AG08396 (cell line): ENCODE results near the gene KCNA10.

Experiments
- DNase-seq: peaks from one replicate; pipeline ENCODE4 v3.0.0; 2012; ENCODE audit warnings: low spot score, mixed read lengths

The KCNA10 gene

DNA sequence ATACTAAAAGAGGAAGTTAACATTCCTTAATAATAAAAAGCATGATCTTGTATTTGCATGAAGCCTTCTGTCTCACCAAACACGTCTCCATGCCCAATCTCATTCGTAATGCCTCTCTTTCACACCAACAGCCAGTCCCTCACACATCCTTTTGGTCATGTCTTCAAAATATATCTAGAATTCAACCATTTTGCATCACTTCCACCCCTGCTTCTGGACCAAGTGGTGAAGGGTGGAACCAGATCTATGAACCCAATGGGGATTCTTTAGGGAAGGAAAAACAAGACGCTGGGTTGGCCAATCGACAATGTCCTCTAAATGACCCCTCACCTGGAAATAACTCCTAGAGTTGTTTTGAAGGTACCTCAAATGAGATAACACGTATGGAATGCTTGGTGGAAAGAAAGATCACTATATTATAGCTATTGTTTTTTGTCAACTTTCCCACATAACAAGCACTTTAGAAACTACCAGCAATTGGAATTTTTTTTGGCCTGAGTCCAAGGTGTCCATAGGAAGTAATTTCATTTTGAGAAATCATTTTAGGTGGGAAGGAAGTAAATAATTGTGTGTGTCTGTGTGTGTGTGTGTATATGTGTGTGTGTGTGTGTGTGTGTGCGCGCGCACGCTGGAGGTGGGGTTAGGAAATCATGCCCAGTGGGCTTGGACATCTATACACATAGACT lies at the start of gene KCNA10:
Gene KCNA10, minus strand, starts transcription at position 51 of the 686 bp plus-strand sequence. CDS start 388 bp downstream, outside the sequence.
- no peak for DNase-seq

DNA sequence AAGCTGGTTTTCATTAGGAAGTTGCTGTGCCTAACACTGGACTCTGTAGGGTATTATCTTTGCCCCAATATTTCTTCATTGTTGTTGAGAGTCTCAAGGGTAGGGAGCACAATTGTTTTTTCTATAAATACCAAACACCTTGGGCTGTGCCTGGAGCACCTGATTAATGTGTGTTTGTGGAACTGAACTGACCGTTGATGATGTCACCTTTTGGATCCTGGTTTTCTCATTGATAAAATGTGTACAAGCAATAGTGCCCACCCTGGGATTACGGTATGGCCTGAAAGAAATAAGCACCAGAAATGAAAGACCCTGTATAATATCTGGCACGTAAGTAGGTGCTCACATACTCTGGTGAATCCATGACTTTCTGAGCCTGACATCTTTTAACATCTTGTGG lies 47.9 kb upstream of the KCNA10 start:
- DNase-seq, result no peak

DNA sequence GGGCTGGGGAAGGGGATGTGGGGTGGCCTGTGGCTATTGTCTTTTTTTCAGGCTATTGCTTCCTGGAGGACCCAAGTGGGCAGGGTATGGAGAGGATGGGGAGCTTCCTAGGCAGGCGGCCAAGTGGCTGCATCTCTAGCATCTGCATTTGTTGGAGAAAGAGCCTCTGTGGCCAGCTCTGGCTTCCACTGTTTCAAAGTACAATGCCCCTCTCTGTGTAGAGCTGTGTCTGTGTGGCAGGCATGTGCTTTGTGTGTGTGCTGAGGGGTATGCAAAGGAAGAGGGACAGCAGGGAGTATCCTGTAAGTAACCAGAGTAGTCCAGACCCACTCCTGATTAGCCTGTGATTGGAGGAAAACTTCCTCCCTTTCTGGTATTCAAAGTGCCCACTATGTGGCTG lies 46.6 kb upstream of the KCNA10 start:
- no peak for DNase-seq

DNA sequence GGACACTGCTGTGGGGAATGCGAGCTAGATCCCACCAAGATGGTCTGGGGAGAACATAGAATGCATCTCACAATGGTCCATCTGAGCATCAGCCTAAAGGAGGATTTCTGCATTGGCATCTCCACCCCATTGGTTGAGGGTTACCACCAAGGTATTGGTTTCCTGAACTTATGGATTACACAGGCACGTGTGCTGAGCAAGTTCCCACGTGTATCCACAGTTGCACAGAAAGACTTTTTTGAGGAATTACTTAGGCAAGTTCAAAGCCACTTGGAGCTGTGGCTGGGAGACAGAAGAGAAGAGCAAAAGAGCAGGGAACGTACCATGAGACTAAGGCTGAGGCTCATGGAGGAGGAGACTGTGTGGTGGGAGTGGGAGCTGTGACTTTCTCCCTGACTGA lies 44.1 kb upstream of the KCNA10 start:
- DNase-seq, result no peak

DNA sequence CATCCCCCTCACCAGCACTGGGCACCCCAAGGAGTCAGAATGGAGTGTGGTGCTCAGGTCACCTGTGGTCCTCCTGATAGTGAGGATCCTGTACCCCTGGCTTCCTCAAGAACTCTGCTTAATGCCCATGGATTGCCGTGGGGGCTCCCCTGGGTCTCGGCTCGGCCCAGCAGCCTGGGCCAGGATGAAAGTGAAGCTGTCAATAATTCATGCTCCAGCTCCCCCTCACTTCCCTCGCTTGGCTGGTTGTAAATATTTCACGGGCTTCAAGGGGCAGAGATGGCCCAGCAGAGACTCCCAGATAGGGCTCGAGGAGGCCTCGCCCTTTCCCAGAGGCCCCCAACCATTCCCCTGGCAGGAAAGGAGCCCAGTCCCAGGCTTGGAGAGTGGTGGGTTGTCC lies 42.6 kb upstream of the KCNA10 start:
- DNase-seq, result no peak

DNA sequence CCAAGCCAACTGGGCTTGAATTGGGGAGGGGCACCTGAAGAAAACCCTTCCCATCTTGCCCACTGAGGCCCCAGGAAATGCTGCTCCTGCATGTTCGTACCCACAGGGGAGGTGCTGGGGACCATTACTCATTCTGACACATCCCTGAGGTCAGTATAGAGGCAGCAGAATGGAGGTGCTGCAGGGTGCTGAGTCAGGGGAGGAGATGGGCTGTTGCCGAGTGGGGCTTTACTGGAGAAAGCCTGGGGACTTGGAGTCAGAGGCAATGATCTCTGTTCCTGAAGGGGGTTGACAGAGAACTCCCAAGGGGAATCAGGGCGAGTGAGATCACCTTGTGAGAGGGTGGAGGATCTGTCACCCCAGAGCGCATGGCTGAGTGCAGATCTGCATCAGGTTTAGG lies 40.2 kb upstream of the KCNA10 start:
- DNase-seq, result no peak

DNA sequence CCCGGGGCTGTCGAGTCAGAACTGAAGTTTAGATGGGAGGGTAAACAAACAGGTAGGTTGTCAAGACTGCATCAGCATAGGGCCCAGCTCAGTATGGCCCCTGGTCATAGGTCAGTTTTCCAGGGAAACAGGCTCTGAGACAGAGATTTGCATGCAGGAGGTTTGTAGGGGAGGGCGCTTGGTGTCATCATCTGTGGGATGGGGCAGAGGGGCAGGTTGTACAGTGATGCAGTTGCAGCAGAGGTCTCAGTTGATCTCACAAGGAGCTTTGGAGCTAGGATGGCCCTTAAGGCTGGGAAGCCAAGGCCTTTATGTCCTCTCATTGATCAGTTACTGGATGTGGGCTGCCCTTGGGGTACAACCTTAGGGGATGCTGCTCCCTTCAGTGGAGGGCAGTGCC lies 38.5 kb upstream of the KCNA10 start:
- DNase-seq, result no peak

DNA sequence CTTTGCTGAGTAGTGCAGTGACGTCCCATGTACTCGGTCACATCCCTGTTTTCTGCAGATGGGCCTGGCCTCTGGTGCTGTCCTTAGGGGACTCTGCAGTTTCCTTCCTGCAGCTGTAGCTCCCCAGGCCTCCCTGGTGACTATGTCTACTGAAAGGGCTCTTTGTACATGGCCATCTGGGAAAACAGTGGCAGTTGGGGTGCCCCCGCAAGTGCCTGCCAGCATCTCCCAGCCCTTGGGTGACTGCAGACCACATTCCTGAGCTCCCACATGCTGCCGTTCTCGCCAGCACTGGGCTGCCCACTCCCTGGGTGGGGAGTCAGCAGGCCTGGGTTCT lies 37.5 kb upstream of the KCNA10 start:
- no peak for DNase-seq

DNA sequence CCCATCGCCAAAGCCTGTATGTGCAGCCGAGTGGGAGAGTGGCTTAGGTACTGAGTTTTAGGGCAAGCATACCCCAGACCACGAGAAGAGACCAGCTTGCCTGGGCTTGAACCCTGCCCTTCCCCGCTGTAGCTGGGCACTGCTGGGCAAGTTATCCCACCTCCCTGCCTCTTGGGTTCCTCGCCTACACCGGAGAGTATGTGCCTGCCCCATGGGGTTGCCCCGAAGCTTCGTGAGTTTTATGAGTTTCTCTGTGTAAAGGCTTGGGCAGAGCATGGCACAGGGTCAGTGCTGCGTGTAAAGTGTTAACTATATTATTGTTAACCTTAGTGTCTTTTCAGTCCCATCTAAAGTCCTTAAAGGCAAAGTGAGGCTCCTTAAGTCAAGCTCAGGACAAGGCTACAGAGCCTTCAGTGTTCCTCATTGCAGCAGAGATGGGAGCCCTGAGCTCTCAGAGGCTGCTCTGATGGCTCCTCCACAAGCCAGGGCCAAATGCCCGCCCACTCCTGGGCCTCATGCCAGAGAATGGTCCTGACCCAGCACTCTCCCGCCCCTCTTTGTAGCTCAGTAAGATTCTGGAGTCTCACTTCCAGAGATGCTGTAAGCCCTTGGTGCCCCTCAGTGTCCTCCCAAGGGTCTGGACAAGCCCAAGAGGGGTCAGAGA lies 37.0 kb upstream of the KCNA10 start:
- peak; percentile 17 for DNase-seq

DNA sequence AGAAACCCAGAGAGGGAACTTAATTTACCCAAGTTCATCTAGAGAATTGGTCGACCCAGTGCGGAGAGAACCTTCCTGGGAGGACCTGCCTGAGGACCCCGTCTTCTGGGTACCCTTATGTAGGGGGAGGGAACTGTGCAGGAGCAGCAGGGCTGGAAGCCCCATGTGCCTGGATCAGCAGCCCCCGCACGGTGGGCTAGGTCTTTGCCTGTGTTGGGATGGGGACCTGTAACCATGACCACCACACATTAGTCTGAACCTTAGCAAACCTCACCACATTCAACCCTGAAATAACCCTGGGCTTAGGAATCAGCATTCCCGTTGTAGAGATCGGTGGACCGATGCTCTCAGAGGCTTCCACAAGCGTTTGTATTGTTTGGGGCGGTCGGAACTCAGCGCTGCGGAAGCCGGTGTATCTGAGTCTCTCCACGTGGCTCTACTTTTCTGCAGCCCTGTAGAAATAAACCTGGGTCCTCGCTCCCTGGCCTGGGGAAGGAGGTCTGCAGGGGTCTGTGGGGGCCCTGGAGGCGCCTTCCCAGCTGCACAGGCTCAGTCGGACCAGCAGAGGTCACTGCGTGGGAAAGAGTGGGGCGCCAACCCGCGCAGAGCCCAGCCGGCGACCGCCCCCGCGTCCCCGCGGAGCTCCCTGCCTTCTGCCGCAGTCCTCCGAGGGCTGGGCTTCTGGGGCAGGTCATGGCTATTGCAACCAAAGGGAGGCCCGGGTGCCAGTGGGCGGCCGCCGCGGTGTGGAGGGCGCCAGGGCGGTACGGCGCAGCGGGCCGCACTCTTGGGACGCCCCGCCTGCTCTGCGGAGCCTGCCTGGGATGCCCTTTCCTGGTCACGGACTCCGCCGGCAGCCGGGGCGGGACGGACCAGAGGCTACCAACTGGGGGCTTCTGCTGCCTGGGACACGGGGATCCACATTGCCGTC lies 36.2 kb upstream of the KCNA10 start:
- peak; percentile 70 for DNase-seq

DNA sequence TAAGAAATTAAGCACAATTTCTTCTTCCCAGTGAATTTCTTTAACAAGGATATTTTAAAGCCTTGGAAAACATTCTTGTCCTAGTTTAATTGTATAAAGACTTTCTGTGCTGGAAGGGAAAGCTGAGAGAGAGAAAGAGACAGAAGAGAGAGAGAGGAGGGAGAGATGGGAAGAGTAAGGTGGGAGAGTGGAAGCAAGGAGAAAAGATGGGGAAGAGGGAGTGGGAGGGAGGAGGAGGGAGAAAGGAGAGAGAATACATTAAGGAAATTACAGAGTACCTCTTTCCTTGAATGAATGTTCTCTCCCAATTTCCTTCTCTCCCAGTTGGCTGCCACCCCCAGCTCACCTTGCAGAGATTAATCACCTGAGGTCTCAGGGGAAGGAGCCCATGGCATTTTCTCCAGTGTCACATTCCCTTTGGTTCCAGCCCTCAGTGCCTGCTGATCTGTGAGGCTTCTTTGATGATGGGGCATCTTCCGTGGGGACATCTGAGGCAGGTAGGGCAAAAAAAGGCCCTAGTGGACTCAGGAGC lies 32.4 kb upstream of the KCNA10 start:
- DNase-seq, result no peak

DNA sequence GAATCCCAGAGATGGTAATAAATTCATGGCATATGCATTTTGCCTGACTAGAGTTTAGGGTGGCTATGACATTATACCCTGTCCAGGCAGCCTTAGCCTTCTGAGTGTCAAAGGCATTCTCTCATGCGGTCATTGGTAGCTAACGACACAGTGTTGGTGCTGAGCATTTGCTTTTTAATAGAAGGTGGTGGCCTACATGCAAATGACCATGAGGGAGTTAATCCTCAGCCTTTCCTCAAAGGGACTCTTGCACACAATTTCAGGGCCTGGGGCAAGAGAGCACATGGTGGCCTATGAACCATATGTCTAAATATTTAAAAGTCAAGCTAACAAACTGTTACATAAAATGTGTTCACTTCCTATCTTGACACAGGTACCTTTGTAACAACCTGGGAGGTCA lies 30.9 kb upstream of the KCNA10 start:
- DNase-seq, result no peak

DNA sequence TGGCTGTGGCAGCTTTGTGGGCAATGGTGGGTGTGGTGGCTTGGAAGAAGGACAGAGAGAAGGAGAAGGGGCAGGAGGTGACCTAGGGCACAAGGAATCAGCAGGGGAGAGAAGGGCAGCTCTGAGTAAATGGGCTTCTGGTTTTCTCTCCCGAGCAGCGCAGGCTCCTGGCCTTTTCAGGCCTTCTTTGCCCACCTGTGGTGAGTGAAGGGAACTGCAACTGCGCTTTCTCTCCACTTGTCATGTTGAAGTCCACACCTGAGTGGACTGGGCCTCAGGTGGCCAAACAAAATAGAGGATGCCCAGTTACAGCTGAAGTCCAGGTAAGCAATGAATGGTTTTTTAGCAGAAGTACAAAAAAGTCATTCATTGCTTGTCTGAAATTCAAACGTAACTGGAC lies 29.4 kb upstream of the KCNA10 start:
- no peak for DNase-seq

DNA sequence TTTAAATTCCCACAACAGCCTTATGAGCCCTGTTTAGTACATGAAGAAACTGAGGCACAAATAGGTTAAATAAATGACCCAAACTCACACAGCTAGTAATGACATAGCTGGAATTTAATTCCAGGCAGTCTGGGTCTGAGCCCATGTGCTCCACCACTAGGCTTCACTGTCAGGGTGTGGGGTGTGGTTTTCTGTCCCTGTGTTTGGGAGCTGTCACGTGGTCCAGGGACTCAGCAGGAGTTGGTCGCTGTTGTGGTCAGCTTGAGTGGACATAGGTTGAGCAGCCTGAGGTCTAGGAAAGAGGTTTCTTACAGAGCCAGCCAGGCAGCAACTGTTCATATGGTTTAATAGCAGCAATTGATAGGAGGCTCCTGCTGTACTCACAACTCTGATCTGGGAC lies 28.0 kb upstream of the KCNA10 start:
- no peak for DNase-seq

DNA sequence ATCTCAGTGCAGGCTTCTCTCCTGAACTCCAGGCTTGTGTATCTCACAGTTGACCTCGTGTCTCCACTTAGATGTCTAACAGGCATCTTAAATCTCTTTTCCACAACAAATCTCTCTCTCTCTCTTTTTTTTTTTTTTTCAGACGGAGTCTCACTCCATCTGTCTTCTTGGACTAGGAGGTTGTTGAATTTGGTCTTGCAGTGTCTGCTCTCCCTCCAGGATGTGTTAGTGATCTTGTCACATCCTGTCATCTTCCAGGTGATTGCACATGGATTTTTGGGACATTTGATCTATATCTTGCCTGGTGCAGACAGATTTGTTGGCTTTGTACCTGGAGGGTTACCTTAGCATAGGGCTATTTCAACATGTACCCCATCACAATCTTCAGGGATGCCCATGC lies 26.5 kb upstream of the KCNA10 start:
- DNase-seq, result no peak

DNA sequence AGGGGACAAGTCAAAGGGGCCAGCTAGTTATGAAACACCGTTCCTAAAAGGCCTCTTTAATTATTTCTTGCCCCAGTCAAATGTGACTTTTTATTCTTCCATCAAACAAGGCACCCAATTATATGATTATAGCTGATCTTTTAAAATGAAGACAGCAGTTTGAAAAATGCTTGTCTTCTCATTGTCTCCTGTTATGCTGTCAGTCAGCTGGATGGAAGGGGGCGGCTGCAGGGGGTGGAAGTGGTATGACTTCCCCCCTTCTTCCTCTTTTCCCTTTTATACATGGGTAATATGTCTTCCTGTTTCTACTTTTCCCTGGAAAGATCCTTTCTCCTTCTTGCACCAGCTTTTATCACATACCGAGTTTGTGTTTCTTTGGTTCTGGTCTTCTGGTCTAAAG lies 25.8 kb upstream of the KCNA10 start:
- no peak for DNase-seq

DNA sequence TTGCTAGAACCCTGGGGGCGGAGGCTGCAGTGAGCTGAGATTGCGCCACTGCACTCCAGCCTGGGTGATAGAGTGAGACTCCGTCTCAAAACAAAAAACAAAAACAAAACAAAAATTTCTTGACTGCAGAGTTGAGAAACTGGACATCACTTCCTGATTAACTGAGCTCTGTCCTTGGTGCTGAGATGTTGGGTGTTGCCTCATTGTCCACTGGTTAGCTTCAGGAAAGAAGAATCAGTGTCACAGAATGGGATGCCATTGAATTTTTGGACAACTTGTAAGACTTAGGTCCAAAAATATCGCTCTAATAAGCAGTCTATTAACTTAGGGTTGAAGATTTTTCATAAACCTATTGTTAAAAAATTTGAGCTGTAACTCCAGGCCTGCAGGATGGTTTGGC lies 23.8 kb upstream of the KCNA10 start:
- DNase-seq, result peak; percentile 67

DNA sequence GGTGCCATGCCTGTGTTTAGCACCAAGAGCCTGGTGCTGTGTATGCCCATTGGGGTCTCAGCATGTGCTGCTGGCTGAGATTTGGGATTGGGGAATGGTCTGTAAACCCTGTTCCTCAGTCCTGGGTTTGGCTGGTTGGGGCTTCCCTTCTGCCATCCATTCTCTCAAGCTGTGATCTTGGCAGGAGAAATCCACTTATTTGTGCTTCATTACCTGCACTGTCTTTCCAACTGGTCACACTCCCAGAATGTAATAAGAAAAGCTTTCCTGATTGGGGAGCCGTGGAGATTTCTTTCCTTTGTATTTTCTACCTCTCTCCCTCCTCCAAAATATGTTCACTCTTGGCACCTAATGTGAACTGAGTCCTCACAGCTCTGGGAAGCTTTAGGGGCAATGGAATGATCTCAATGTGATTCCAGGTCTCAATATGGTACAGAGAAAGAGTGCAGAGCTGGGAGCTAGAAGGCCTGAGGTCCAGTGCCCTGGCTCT lies 23.0 kb upstream of the KCNA10 start:
- DNase-seq, result no peak

DNA sequence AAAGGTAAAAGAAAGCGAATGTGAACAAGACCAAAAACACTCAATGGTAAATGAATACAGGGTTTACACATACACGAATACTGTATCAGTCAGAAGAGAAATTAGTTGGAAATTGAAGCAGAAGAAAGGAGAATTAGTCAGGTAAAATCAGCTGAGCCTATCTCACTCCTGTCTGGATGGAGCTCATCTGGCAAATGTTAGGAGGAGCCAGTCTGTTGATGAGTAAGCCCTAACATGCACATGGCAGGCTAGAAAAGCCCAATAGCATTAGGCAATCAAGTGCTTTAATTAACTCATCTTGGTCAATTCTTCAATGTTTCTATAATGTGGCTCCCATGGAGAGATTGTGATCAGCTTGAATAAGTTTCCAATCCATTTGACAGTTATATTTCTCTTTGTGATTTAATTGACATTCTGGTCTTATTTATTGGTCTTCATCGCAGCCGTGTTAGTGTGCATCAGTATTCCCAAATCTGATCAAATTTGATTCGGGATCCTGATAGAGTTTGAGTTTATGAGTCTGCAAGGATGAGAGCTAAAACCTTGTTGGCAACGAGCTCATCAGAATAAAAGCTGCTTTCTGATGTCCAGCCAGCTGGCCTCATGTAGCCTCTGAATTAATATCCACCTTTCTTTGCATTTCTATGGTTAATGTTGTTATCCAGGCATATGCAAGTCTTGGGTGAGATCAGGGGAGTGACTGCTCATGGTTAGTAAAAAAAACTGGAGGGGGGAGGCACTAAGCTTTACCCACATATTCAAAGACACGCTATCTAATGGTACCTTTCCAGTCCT lies 22.1 kb upstream of the KCNA10 start:
- DNase-seq, result no peak

DNA sequence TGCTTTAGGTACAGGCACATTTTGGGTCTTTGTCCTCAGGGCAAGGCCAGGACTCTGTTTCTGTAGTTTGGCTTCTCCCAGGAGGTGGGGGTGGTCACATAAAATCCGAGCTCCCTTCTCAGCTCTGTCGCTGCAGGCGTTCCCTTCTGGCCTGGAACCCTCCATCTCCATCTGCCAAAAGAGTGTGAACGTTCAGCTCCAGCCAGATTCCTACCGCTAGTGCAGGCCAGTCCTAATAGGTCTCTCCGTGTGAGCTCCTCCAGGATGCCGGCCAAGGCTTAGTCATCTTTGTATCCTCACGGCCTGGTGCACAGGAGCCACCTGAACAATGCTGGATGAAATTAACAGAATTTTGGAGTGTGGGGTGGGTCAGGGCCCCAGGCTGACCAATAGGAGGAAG lies 19.9 kb upstream of the KCNA10 start:
- DNase-seq, result no peak

DNA sequence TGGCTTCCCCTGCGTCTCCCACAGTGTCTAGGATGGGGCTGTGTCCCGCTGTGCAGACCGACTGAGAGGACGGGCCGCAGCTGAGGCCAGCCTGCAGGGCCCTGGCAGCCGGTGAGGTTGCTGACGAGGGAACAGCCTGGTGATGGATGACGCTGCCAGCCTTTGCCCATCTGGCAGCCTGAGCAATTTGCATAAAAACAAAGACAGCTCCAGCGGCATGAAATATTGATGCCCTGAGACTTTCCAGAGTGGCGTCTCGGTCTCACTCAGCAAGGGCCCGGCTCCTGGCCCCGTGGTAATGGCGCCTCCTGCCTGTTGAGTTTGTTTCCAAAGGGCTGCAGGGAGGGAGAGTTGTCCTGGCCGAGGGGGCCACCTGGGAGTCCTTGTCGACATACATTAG lies 19.1 kb upstream of the KCNA10 start:
- DNase-seq, result no peak

DNA sequence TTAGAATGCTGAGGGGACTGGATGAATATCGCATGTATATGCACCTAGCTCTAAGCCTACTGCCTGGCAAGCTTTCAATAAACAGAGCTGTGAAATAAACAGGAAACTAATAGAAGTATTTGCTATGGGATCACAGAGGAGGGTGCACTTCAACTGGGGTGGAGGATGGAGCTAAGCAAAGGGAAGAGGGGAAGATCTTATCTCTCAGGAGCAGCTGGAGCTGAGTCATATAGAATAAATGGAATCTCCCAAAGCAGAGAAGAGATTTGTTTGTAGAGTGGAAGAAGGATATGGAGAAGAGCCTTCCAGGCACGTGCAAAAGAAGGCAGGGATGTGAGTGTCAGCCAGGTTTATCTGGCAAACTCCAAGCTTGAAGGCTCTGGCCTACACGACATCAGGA lies 17.0 kb upstream of the KCNA10 start:
- DNase-seq, result no peak
